HL-60/S4 treated with retinoic acid at 250 ng/mL for 4 days and 3 days (cell line): ENCODE data around the gene HDAC4.

Source experiments
- in situ Hi-C: fragments of 300-500 bp; cut with MboI; formaldehyde crosslinking; loops from 2 replicates; pipeline ENCODE4 v1.7.0; 2022; ENCODE audit warnings: low sequenced_read_pairs

Gene HDAC4

GRCh38 chr2:239103125-239104098 lies 297.4 kb downstream of the HDAC4 start:
- in situ Hi-C loops = no loop called here

GRCh38 chr2:239102266-239102665 lies 298.6 kb downstream of the HDAC4 start:
- in situ Hi-C loops = no loop called here

GRCh38 chr2:239101807-239102206 lies 299.0 kb downstream of the HDAC4 start:
- in situ Hi-C loops = no loop called here

GRCh38 chr2:239101071-239101470 lies 299.7 kb downstream of the HDAC4 start:
- in situ Hi-C loops = no loop called here

GRCh38 chr2:239099474-239099873 lies 301.3 kb downstream of the HDAC4 start:
- in situ Hi-C loops = no loop called here

GRCh38 chr2:239098288-239098970 lies 302.4 kb downstream of the HDAC4 start:
- in situ Hi-C loops = no loop called here

- in situ Hi-C loops = no loop called here
These were observed 303.5 kb downstream of the HDAC4 start for GRCh38 chr2:239097428-239097696.

- in situ Hi-C loops = no loop called here
These were observed 304.0 kb downstream of the HDAC4 start for GRCh38 chr2:239096676-239097427.

GRCh38 chr2:239095460-239096081 lies 305.2 kb downstream of the HDAC4 start:
- in situ Hi-C loops = no loop called here

GRCh38 chr2:239094867-239095266 lies 306.0 kb downstream of the HDAC4 start:
- in situ Hi-C loops = no loop called here

- in situ Hi-C loops = no loop called here
These were observed 306.9 kb downstream of the HDAC4 start for GRCh38 chr2:239093952-239094351.

GRCh38 chr2:239093542-239093941 lies 307.3 kb downstream of the HDAC4 start:
- in situ Hi-C loops = no loop called here

GRCh38 chr2:239092571-239093294 lies 308.1 kb downstream of the HDAC4 start:
- in situ Hi-C loops = no loop called here

- in situ Hi-C loops = no loop called here
These were observed 310.9 kb downstream of the HDAC4 start for GRCh38 chr2:239089884-239090283.

- in situ Hi-C loops = no loop called here
These were observed 313.6 kb downstream of the HDAC4 start for GRCh38 chr2:239087046-239087710.

GRCh38 chr2:239086325-239087020 lies 314.3 kb downstream of the HDAC4 start:
- in situ Hi-C loops = no loop called here

- in situ Hi-C loops = no loop called here
These were observed 315.4 kb downstream of the HDAC4 start for GRCh38 chr2:239085201-239085992.

- in situ Hi-C loops = no loop called here
These were observed 316.8 kb downstream of the HDAC4 start for GRCh38 chr2:239084007-239084406.

- in situ Hi-C loops = no loop called here
These were observed 318.4 kb downstream of the HDAC4 start for GRCh38 chr2:239082425-239082824.
